OCI-LY7 (cell line): ENCODE results near the gene TUBB1.

ENCODE experiments used
- EZH2phosphoT487 ChIP-seq: fragments of 200-600 bp; sonication (generic); IDR thresholded peaks from 2 replicates; pipeline ENCODE4 v1.6.1; 2018; ENCODE audit warnings: low read depth, borderline replicate concordance, mild to moderate bottlenecking, mixed run types, antibody characterized with exemption, low read length, moderate library complexity, mixed read lengths
- TF ChIP-seq, protein P1 (sequence below): fragments of 200-600 bp; sonication (generic); conservative IDR thresholded peaks from 2 replicates; pipeline ENCODE4 v1.5.1; 2014; ENCODE audit warnings: mild to moderate bottlenecking, antibody characterized with exemption, low read length, moderate library complexity, mixed read lengths

DNA sequence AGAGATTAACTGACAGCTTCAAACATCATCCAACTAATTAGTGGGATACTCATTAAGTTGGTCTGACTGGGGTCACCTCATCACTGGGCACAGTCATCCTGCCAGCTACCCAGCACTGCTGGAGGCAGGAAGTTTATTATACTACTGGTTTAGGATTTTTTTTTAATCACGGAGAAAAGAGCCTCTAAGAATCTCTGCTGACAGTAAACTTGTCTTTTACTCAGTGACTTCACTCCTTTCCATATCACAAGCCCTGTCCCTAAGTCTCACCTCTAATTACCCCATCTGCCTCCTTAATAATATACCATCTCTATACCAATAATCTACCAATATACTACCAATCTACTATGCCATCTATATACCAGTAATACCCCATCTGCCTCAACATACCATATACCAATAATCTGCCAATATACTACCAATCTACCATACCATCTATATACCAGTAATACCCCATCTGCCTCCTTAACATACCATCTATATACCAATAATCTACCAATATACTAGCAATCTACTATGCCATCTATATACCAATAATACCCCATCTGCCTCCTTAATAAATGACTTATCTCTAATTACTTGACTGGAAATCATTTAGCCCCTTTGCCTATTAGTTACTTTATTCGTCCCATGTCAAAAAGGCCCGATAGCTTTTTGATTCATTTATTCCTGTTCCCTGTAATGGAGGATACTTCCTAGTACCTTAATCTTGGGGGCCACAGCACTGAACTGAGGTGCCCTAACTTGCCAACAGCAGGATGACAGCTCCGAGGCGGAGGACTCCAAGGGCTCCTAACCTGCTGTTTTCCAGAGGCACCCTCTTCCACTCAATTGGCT lies 7.9 kb downstream of the TUBB1 start:
- TF ChIP-seq, protein P1, sequence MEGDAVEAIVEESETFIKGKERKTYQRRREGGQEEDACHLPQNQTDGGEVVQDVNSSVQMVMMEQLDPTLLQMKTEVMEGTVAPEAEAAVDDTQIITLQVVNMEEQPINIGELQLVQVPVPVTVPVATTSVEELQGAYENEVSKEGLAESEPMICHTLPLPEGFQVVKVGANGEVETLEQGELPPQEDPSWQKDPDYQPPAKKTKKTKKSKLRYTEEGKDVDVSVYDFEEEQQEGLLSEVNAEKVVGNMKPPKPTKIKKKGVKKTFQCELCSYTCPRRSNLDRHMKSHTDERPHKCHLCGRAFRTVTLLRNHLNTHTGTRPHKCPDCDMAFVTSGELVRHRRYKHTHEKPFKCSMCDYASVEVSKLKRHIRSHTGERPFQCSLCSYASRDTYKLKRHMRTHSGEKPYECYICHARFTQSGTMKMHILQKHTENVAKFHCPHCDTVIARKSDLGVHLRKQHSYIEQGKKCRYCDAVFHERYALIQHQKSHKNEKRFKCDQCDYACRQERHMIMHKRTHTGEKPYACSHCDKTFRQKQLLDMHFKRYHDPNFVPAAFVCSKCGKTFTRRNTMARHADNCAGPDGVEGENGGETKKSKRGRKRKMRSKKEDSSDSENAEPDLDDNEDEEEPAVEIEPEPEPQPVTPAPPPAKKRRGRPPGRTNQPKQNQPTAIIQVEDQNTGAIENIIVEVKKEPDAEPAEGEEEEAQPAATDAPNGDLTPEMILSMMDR, result no peak
- no peak for TF ChIP-seq EZH2phosphoT487
